K562 (cell line): Measurements from ENCODE around the gene ZNF276. TPM values are rescaled to one million over a fixed set of nuclear protein-coding genes. Genes with fewer than 3 reads are reported as not detected.

ENCODE experiments used
- CBFB ChIP-seq: sonication (generic); formaldehyde crosslinking; IDR thresholded peaks from 2 replicates; pipeline ENCODE4 v1.4.0; 2020; ENCODE audit warnings: mild to moderate bottlenecking, missing genetic modification reagents
- CBX5 ChIP-seq: IDR thresholded peaks from 2 replicates; pipeline ENCODE4 v1.6.1; 2014; ENCODE audit warnings: low read depth, borderline replicate concordance
- CC2D1A ChIP-seq: fragments of 450-650 bp; IDR thresholded peaks from 2 replicates; pipeline ENCODE4 v1.6.1; 2017; ENCODE audit warnings: mild to moderate bottlenecking
- CXXC5 ChIP-seq: fragments of 250-450 bp; sonication (Bioruptor Pico); IDR thresholded peaks from 2 replicates; pipeline ENCODE4 v1.8.0; 2022; ENCODE audit warnings: inconsistent platforms, mild to moderate bottlenecking, moderate library complexity
- E2F3 ChIP-seq: fragments of 250-450 bp; sonication (Bioruptor Pico); IDR thresholded peaks from 2 replicates; pipeline ENCODE4 v1.4.0; 2020; ENCODE audit warnings: mild to moderate bottlenecking
- FOXM1 ChIP-seq, 2 experiments: fragments of 450-650 bp in 1 of 2; sonication (generic) in 1 of 2; formaldehyde crosslinking in 1 of 2; IDR thresholded peaks; 2 replicates each; pipeline versions ENCODE4 v1.6.1 to v1.9.0; 2017 to 2022; ENCODE audit warnings: low read depth in 2 of 2, mild to moderate bottlenecking in 2 of 2, missing genetic modification reagents in 1 of 2, moderate library complexity in 1 of 2
- KDM4B ChIP-seq, 2 experiments: fragments of 450-650 bp in 1 of 2; sonication (generic) in 1 of 2; IDR thresholded peaks; 2 replicates each; pipeline ENCODE4 v1.6.1; 2016 to 2017; ENCODE audit warnings: borderline replicate concordance in 2 of 2, antibody characterized with exemption in 1 of 2, low read depth in 1 of 2, mild to moderate bottlenecking in 1 of 2
- NCOA6 ChIP-seq: fragments of 450-650 bp; IDR thresholded peaks from 2 replicates; pipeline ENCODE4 v1.6.1; 2017; ENCODE audit warnings: mild to moderate bottlenecking
- POLR2H ChIP-seq: IDR thresholded peaks from 2 replicates; pipeline ENCODE4 v1.6.1; 2016; ENCODE audit warnings: missing genetic modification characterization, low read depth, mild to moderate bottlenecking, control low read depth, missing compliant biosample characterization, moderate library complexity
- SIX5 ChIP-seq, 2 experiments: IDR thresholded peaks; 2 replicates each; pipeline ENCODE4 v1.6.1; 2011; ENCODE audit warnings: low read length in 2 of 2, borderline replicate concordance in 1 of 2, low read depth in 1 of 2, mild to moderate bottlenecking in 1 of 2, moderate library complexity in 1 of 2; ENCODE audit not compliant: insufficient read depth in 1 of 2
- TAF1 ChIP-seq: IDR thresholded peaks from 2 replicates; pipeline ENCODE4 v1.6.1; 2011; ENCODE audit warnings: mild to moderate bottlenecking, low read length, moderate library complexity; ENCODE audit not compliant: insufficient read depth, control insufficient read depth, severe bottlenecking; ENCODE audit errors: extremely low read depth
- TGIF2 ChIP-seq: sonication (generic); formaldehyde crosslinking; IDR thresholded peaks from 2 replicates; pipeline ENCODE4 v1.8.1; 2022; ENCODE audit warnings: mild to moderate bottlenecking, missing genetic modification reagents, moderate library complexity
- ZNF436 ChIP-seq: fragments of 250-450, 450-650 bp; sonication (Bioruptor Pico); formaldehyde crosslinking; IDR thresholded peaks from 2 replicates; pipeline ENCODE4 v1.7.0; 2020; ENCODE audit warnings: mild to moderate bottlenecking
- ZNF57 ChIP-seq: fragments of 450-650 bp; formaldehyde crosslinking; IDR thresholded peaks from 2 replicates; pipeline ENCODE4 v1.4.0; 2020; ENCODE audit warnings: mild to moderate bottlenecking, moderate library complexity
- polyA plus RNA-seq, 8 experiments: library from polyadenylated mRNA; depleted of rRNA in 4 of 8; stranded (reverse) in 5 of 8; unstranded in 3 of 8; fragments of >200 nt; fragmentation: Nextera tagmentation in 2 of 8; fragmentation: Illumina TruSeq in 1 of 8; extraction: Ambion mirVana in 2 of 8; extraction: Trizol in 1 of 8; gene quantifications; 2 replicates each; pipeline versions ENCODE4 v1.2.1 to v1.2.3, GENCODE V29; 2011 to 2014; ENCODE audit warnings: inconsistent platforms in 1 of 8, missing spikeins in 1 of 8
- total RNA-seq, 7 experiments: library from RNA; depleted of rRNA in 6 of 7; stranded (reverse); fragments of >200 nt in 6 of 7; fragmentation: Illumina TruSeq in 2 of 7; extraction: Trizol in 2 of 7; gene quantifications; 2 replicates each; pipeline versions ENCODE4 v1.2.1 to v1.2.3, GENCODE V29; 2011 to 2021; ENCODE audit warnings: low replicate concordance in 1 of 7
- TF ChIP-seq, protein P1 (sequence below): fragments of 450-650 bp; IDR thresholded peaks from 2 replicates; pipeline ENCODE4 v1.7.1; 2018; ENCODE audit warnings: mild to moderate bottlenecking, low read depth; ENCODE audit not compliant: partially characterized antibody
- TF ChIP-seq, protein P2 (sequence below): fragments of 450-650 bp; IDR thresholded peaks from 2 replicates; pipeline ENCODE4 v1.6.1; 2014; ENCODE audit warnings: low read depth, mild to moderate bottlenecking, moderate library complexity, borderline replicate concordance
- TF ChIP-seq, protein P3 (sequence below): fragments of 250-450 bp; sonication (Bioruptor Pico); IDR thresholded peaks from 2 replicates; pipeline ENCODE4 v1.4.0; 2020
- TF ChIP-seq, protein P4 (sequence below): fragments of 450-650 bp; IDR thresholded peaks from 2 replicates; pipeline ENCODE4 v1.6.1; 2018; ENCODE audit warnings: mild to moderate bottlenecking, low read depth; ENCODE audit not compliant: partially characterized antibody

ZNF276 gene
- total and polyA plus RNA-seq, 9 of the 15 experiments (the other 6 are each of a cell fraction or from before 2014, with no cell fraction given) = 0.49 to 43.9 (median 15.8) TPM

DNA sequence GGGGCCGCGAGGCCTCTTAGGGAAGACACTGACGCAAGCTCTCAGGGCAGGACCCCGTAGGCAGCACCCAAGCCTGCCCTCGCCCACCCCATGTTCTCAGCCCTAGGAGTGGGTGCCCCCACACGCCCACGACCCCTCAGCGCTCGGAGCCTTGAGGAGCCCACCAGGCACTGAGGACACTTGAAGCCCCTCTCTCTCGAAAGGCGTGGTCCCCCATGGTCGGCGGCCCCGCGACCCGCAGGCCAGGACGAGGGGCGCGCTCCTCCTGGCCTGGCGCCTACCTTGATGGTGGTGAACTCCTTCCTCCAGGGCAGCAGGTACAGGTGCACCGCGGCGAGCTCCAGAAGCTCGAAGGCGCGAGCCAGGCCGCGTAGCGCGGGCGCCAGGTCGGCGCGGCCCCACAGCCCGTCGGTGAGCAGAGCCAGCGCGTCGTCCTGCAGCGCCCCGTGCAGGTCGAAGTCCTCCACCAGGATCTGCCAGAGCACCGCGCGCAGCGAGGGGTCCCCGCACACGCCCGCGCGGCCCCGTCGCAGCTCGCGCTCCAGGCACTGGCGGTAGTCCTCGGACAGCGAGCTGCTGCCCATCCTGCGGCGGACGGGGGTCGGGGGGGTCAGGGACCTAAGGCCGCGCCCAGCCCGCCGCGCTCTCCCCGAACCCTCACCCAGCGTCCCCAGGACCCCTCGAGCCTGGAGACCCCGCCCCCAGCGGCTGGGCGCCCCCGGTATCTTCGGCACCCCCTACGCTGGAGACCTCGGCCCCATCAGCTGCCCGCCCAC is 20.5 kb upstream of the ZNF276 start (continued):
- no peak for TF ChIP-seq SIX5 (IDR thresholded peaks at IDR 0.05; ENCODE audit: borderline replicate concordance in 1 of 2, insufficient read depth in 1 of 2, low read depth in 1 of 2, low read length in 2 of 2)
- TF ChIP-seq, protein P1, sequence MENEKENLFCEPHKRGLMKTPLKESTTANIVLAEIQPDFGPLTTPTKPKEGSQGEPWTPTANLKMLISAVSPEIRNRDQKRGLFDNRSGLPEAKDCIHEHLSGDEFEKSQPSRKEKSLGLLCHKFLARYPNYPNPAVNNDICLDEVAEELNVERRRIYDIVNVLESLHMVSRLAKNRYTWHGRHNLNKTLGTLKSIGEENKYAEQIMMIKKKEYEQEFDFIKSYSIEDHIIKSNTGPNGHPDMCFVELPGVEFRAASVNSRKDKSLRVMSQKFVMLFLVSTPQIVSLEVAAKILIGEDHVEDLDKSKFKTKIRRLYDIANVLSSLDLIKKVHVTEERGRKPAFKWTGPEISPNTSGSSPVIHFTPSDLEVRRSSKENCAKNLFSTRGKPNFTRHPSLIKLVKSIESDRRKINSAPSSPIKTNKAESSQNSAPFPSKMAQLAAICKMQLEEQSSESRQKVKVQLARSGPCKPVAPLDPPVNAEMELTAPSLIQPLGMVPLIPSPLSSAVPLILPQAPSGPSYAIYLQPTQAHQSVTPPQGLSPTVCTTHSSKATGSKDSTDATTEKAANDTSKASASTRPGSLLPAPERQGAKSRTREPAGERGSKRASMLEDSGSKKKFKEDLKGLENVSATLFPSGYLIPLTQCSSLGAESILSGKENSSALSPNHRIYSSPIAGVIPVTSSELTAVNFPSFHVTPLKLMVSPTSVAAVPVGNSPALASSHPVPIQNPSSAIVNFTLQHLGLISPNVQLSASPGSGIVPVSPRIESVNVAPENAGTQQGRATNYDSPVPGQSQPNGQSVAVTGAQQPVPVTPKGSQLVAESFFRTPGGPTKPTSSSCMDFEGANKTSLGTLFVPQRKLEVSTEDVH = no peak
- TF ChIP-seq CBFB = peak; percentile 85
- no peak for TF ChIP-seq TGIF2 (CRISPR knock-in tag)
- no peak for TF ChIP-seq ZNF57 (CRISPR knock-in tag)
- TF ChIP-seq KDM4B (IDR thresholded peaks at IDR 0.05; ENCODE audit: borderline replicate concordance in 2 of 2, low read depth in 1 of 2) = no peak
- no peak for TF ChIP-seq POLR2H (tag)
- TF ChIP-seq, protein P2, sequence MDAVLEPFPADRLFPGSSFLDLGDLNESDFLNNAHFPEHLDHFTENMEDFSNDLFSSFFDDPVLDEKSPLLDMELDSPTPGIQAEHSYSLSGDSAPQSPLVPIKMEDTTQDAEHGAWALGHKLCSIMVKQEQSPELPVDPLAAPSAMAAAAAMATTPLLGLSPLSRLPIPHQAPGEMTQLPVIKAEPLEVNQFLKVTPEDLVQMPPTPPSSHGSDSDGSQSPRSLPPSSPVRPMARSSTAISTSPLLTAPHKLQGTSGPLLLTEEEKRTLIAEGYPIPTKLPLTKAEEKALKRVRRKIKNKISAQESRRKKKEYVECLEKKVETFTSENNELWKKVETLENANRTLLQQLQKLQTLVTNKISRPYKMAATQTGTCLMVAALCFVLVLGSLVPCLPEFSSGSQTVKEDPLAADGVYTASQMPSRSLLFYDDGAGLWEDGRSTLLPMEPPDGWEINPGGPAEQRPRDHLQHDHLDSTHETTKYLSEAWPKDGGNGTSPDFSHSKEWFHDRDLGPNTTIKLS = no peak
- 0 out of 2 replicates have a peak, but pooled peaks have one; percentile 25 for TF ChIP-seq CBX5
- TF ChIP-seq CC2D1A = no peak
- peak; percentile 30 for TF ChIP-seq TAF1
- no peak for TF ChIP-seq E2F3 (CRISPR knock-in tag)
- TF ChIP-seq FOXM1 (IDR thresholded peaks at IDR 0.05; ENCODE audit: low read depth) = no peak
- TF ChIP-seq FOXM1 (CRISPR knock-in tag; IDR thresholded peaks at IDR 0.05; ENCODE audit: low read depth) = no peak; the same call in 1 of the 2 replicates
- TF ChIP-seq ZNF436 (CRISPR knock-in tag) = no peak
- TF ChIP-seq, protein P3, sequence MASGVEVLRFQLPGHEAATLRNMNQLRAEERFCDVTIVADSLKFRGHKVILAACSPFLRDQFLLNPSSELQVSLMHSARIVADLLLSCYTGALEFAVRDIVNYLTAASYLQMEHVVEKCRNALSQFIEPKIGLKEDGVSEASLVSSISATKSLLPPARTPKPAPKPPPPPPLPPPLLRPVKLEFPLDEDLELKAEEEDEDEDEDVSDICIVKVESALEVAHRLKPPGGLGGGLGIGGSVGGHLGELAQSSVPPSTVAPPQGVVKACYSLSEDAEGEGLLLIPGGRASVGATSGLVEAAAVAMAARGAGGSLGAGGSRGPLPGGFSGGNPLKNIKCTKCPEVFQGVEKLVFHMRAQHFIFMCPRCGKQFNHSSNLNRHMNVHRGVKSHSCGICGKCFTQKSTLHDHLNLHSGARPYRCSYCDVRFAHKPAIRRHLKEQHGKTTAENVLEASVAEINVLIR (CRISPR knock-in tag) = no peak
- TF ChIP-seq NCOA6 = no peak; the same call in 1 of the 2 replicates
- peak; percentile 22 for TF ChIP-seq CXXC5
- TF ChIP-seq, protein P4, sequence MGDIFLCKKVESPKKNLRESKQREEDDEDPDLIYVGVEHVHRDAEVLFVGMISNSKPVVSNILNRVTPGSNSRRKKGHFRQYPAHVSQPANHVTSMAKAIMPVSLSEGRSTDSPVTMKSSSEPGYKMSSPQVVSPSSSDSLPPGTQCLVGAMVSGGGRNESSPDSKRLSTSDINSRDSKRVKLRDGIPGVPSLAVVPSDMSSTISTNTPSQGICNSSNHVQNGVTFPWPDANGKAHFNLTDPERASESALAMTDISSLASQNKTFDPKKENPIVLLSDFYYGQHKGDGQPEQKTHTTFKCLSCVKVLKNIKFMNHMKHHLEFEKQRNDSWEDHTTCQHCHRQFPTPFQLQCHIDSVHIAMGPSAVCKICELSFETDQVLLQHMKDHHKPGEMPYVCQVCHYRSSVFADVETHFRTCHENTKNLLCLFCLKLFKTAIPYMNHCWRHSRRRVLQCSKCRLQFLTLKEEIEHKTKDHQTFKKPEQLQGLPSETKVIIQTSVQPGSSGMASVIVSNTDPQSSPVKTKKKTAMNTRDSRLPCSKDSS = no peak
